ENCODE results near the gene FARP2.

FARP2 gene

GRCh38 chr2:241386519-241386918, 30.4 kb downstream of the FARP2 start:
- H3K4me1 ChIP-seq (ENCODE audit: insufficient read depth, low read length, severe bottlenecking): no peaks in the 10 kb centered on the region
- no peaks in the 10 kb centered on the region for H3F3A ChIP-seq (ENCODE audit: insufficient read depth, low read length)
- H3K27ac ChIP-seq (ENCODE audit: low read depth, low read length, poor library complexity, severe bottlenecking): no peak overlapping the region
- H3K9me3 ChIP-seq (ENCODE audit: low read length): no peaks in the 10 kb centered on the region
- H4K20me1 ChIP-seq (ENCODE audit: insufficient read depth, low read length): no peaks in the 10 kb centered on the region
- TF ChIP-seq EZH2 (IDR thresholded peaks at IDR 0.05; ENCODE audit: borderline replicate concordance, low read length): no peak
- no peak for TF ChIP-seq CTCF (IDR thresholded peaks at IDR 0.05; ENCODE audit: low read length)
- no peak overlapping the region for H3K4me3 ChIP-seq (ENCODE audit: low read depth, low read length, poor library complexity, severe bottlenecking)
- H3K79me2 ChIP-seq (ENCODE audit: insufficient read depth, low read length): no peaks in the 10 kb centered on the region
- H3K36me3 ChIP-seq (ENCODE audit: insufficient read depth, low read length): no peaks in the 10 kb centered on the region; the same call in 1 of the 2 replicates
- no peak overlapping the region for H3K9ac ChIP-seq (ENCODE audit: low read length)
- H3K4me2 ChIP-seq (ENCODE audit: low read length): no peak overlapping the region
- H2AFZ ChIP-seq (ENCODE audit: low read length): no peak overlapping the region
- H3K9me2 ChIP-seq (ENCODE audit: low read depth, low read length): no peaks in the 10 kb centered on the region
- no peaks in the 10 kb centered on the region for H3K27me3 ChIP-seq (ENCODE audit: insufficient read depth, low read length)

- Histone ChIP-seq H3K9me2 (ENCODE audit: low read depth, low read length) (no peaks in the 10 kb centered on the region), H3F3A (ENCODE audit: insufficient read depth, low read length) (no peaks in the 10 kb centered on the region), H3K4me1 (ENCODE audit: insufficient read depth, low read length, severe bottlenecking) (no peaks in the 10 kb centered on the region), H3K9me3 (ENCODE audit: low read length) (no peaks in the 10 kb centered on the region), H3K4me3 (ENCODE audit: low read depth, low read length, poor library complexity, severe bottlenecking) (no peak overlapping the region), H3K9ac (ENCODE audit: low read length) (no peak overlapping the region), H4K20me1 (ENCODE audit: insufficient read depth, low read length) (no peaks in the 10 kb centered on the region), H3K36me3 (ENCODE audit: insufficient read depth, low read length) (no peaks in the 10 kb centered on the region), H3K79me2 (ENCODE audit: insufficient read depth, low read length) (no peaks in the 10 kb centered on the region), H2AFZ (ENCODE audit: low read length) (no peak overlapping the region), H3K27me3 (ENCODE audit: insufficient read depth, low read length) (no peaks in the 10 kb centered on the region), H3K27ac (ENCODE audit: low read depth, low read length, poor library complexity, severe bottlenecking) (no peak overlapping the region), H3K4me2 (ENCODE audit: low read length) (no peak overlapping the region)
- no peak for TF ChIP-seq CTCF (IDR thresholded peaks at IDR 0.05; ENCODE audit: low read length)
- no peak for TF ChIP-seq EZH2 (IDR thresholded peaks at IDR 0.05; ENCODE audit: borderline replicate concordance, low read length)
Measured at GRCh38 chr2:241389697-241390096, 33.6 kb downstream of the FARP2 start.

- Histone ChIP-seq H3K9me2 (ENCODE audit: low read depth, low read length) (no peaks in the 10 kb centered on the region), H4K20me1 (ENCODE audit: insufficient read depth, low read length) (no peaks in the 10 kb centered on the region), H2AFZ (ENCODE audit: low read length) (no peak overlapping the region), H3K27ac (ENCODE audit: low read depth, low read length, poor library complexity, severe bottlenecking) (no peak overlapping the region), H3K79me2 (ENCODE audit: insufficient read depth, low read length) (no peaks in the 10 kb centered on the region), H3K4me3 (ENCODE audit: low read depth, low read length, poor library complexity, severe bottlenecking) (no peak overlapping the region), H3K9ac (ENCODE audit: low read length) (no peak overlapping the region), H3K4me2 (ENCODE audit: low read length) (no peak overlapping the region), H3K9me3 (ENCODE audit: low read length) (no peaks in the 10 kb centered on the region), H3K4me1 (ENCODE audit: insufficient read depth, low read length, severe bottlenecking) (no peaks in the 10 kb centered on the region), H3F3A (ENCODE audit: insufficient read depth, low read length) (no peaks in the 10 kb centered on the region), H3K27me3 (ENCODE audit: insufficient read depth, low read length) (no peaks in the 10 kb centered on the region), H3K36me3 (ENCODE audit: insufficient read depth, low read length) (no peaks in the 10 kb centered on the region)
- no peak for TF ChIP-seq CTCF (IDR thresholded peaks at IDR 0.05; ENCODE audit: low read length)
- TF ChIP-seq EZH2 (IDR thresholded peaks at IDR 0.05; ENCODE audit: borderline replicate concordance, low read length): no peak
Measured at GRCh38 chr2:241390301-241391206, 34.5 kb downstream of the FARP2 start.
